GM10248 (cell line): ENCODE measurements around the gene SLC30A2.

Experiments used
- CTCF ChIA-PET: fragments of 300-600 bp; sonication (Branson Sonifier 250); formaldehyde crosslinking; extraction: SDS; loops from one replicate; lab custom pipeline; 2021; ENCODE audit warnings: antibody characterized with exemption; lab: Yijun Ruan, JAX
- POLR2A ChIA-PET: fragments of 350-650 bp; sonication (Branson Sonifier 250); formaldehyde crosslinking; extraction: SDS; loops from one replicate; lab custom pipeline; 2020; ENCODE audit warnings: antibody characterized with exemption; lab: Yijun Ruan, JAX
- DNase-seq: peaks from one replicate; pipeline ENCODE4 v3.0.0; 2012; ENCODE audit errors: extremely low spot score
- CTCF ChIP-seq: IDR thresholded peaks from 2 replicates; pipeline ENCODE4 v1.5.1; 2012; ENCODE audit warnings: mild to moderate bottlenecking, low read depth; ENCODE audit errors: extremely low read depth, missing control alignments, control extremely low read depth

Gene SLC30A2

GRCh38 chr1:26032656-26033357, 13.1 kb downstream of the SLC30A2 start:
- no peak for DNase-seq
- POLR2A ChIA-PET, result no interaction called here
- CTCF ChIA-PET, result interaction anchor here (1.7 to 4.1 kb wide), 3 partner anchors 10 to 16 kb away, joined by 4 to 26 read pairs (median 15); no protein-coding TSS in a partner anchor
- no peak for TF ChIP-seq CTCF

- DNase-seq, result no peak
- ChIA-PET CTCF (interaction anchor here (1.7 to 2.2 kb wide), 2 partner anchors 8 to 34 kb away, joined by 4 to 5 read pairs; partner anchors contain the start of gene PAFAH2), POLR2A (no interaction called here)
- no peak for TF ChIP-seq CTCF
Measured at GRCh38 chr1:26031611-26032220, 14.2 kb downstream of the SLC30A2 start.

- POLR2A ChIA-PET, result no interaction called here
- TF ChIP-seq CTCF, result no peak
- CTCF ChIA-PET, result interaction anchor here (1.2 to 2.2 kb wide), 3 partner anchors 8 to 34 kb away, joined by 3 to 5 read pairs (median 4); partner anchors contain the start of gene PAFAH2
- DNase-seq, result no peak
Measured at GRCh38 chr1:26031196-26031595, 14.7 kb downstream of the SLC30A2 start.

DNA sequence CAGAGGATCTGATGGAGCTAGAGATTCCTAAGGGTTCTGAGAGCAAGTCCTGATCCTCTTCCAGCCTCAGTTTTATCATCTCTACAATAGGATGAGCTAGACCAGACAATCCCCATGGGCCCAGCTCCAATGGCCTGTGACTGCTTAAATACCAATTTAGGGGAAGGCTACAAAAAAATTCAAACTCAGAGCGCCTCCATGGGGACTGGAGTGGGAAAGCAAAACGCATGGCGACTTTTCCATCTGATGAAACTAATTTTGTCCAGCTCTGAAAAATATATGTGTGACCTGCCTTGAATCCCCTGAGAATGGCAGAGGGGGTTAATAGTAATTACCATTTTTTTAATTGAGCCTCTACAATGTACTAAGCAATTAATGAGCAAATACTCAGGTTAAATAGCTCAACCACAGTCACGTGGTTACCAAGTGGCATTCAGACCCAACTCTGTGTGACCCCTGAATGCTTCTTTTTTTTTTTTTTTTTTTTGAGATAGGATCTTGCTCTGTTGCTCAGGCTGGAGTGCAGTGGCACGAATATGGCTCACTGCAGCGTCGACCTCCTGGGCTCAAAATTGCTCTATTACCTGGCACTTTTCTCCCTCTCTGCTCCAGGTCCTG, 15.9 kb downstream of the SLC30A2 start:
- CTCF ChIA-PET, result interaction anchor here (0.8 to 2.2 kb wide), 7 partner anchors 10 to 134 kb away, joined by 3 to 5 read pairs (median 3); partner anchors contain the start of gene PAFAH2
- no peak for DNase-seq
- POLR2A ChIA-PET, result no interaction called here
- no peak for TF ChIP-seq CTCF

DNA sequence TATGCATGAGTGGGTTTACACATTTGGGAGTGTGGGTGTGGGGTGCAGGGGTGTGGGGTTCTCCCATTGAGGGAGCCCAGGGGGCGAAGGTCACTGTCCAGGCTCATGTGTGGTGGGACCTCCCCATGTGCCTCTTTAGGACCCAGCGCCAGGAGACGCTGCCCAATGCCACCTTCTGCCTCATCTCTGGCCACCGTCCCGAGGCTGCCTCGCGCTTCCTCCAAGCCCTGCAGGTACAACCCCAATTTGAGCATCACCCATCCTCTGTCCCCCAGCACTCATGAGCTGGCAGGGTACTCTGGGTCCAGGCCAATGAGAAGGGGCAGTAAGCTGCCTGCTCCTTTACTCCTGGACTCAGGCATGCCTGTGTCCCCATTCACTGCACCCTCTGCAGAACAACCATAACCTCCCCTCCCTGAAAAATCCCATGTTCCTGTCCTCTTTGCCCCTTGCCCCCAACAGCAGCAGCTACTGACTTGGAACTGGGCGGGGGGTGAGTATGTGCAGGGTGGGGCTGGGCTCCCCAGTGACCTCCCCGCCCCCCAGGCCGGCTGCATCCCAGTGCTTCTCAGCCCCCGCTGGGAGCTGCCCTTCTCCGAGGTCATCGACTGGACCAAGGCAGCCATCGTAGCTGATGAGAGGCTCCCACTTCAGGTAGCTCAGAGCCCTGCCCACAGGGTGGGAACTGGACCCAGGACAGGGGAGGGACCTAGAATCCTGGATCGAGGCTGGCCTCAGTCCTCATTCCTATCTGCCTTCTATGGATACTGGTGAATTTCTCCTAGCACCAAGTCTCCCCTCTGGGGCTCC, 16.7 kb downstream of the SLC30A2 start:
- ChIA-PET POLR2A (no interaction called here), CTCF (interaction anchor here (0.8 to 2.2 kb wide), 6 partner anchors 9 to 134 kb away, joined by 3 to 5 read pairs (median 4); partner anchors contain the start of gene PAFAH2)
- TF ChIP-seq CTCF, result no peak
- DNase-seq, result no peak
